Hepatocyte (in vitro differentiated cells): ENCODE measurements around the gene GDF15. TPM values are rescaled to one million over a fixed set of nuclear protein-coding genes. Genes with fewer than 3 reads are reported as not detected.
A peak's percentile ranks its signal among the peaks of the same experiment; 100 is the strongest.

Experiments used
- DNase-seq: peaks from one replicate; pipeline ENCODE4 v3.0.0-alpha.2; 2016; ENCODE audit warnings: low spot score
- H2AFZ ChIP-seq: fragments of 200-600 bp; sonication (generic); 2 replicates; pipeline ENCODE4 v1.6.0; 2016; ENCODE audit warnings: antibody characterized with exemption, mild to moderate bottlenecking
- H3K27ac ChIP-seq: fragments of 200-600 bp; sonication (generic); 2 replicates; pipeline ENCODE4 v1.5.1; 2016; ENCODE audit warnings: mild to moderate bottlenecking
- H3K27me3 ChIP-seq: fragments of 200-600 bp; sonication (generic); 2 replicates; pipeline ENCODE4 v1.6.1; 2016
- H3K36me3 ChIP-seq: fragments of 200-600 bp; sonication (generic); replicated peaks from 2 replicates; pipeline ENCODE4 v1.5.1; 2016; ENCODE audit warnings: low read depth; ENCODE audit not compliant: insufficient read depth
- H3K4me1 ChIP-seq: fragments of 200-600 bp; sonication (generic); 2 replicates; pipeline ENCODE4 v1.5.1; 2016; ENCODE audit warnings: mild to moderate bottlenecking, moderate library complexity; ENCODE audit not compliant: insufficient read depth
- H3K4me2 ChIP-seq: fragments of 200-600 bp; sonication (generic); 2 replicates; pipeline ENCODE4 v1.6.0; 2016
- H3K4me3 ChIP-seq: fragments of 200-600 bp; sonication (generic); 2 replicates; pipeline ENCODE4 v1.5.1; 2016; ENCODE audit warnings: mild to moderate bottlenecking
- H3K79me2 ChIP-seq: fragments of 200-600 bp; sonication (generic); 2 replicates; pipeline ENCODE4 v1.6.0; 2017; ENCODE audit warnings: mild to moderate bottlenecking
- H3K9me2 ChIP-seq: fragments of 200-600 bp; sonication (generic); replicated peaks from 2 replicates; pipeline ENCODE4 v1.6.0; 2017; ENCODE audit warnings: mild to moderate bottlenecking; ENCODE audit not compliant: insufficient read depth
- H3K9me3 ChIP-seq: fragments of 200-600 bp; sonication (generic); 2 replicates; pipeline ENCODE4 v1.5.1; 2016; ENCODE audit warnings: low read depth, mild to moderate bottlenecking
- H4K20me1 ChIP-seq: fragments of 200-600 bp; sonication (generic); 2 replicates; pipeline ENCODE4 v1.6.0; 2016; ENCODE audit warnings: mild to moderate bottlenecking; ENCODE audit not compliant: insufficient read depth, poor library complexity, severe bottlenecking
- CTCF ChIP-seq: fragments of 200-600 bp; sonication (generic); IDR thresholded peaks from 2 replicates; pipeline ENCODE4 v1.5.1; 2016; ENCODE audit warnings: antibody characterized with exemption, mild to moderate bottlenecking; ENCODE audit not compliant: poor library complexity
- EZH2 ChIP-seq: fragments of 200-600 bp; sonication (generic); IDR thresholded peaks from 2 replicates; pipeline ENCODE4 v1.6.1; 2016; ENCODE audit warnings: antibody characterized with exemption, mild to moderate bottlenecking, borderline replicate concordance
- EZH2phosphoT487 ChIP-seq: fragments of 200-600 bp; sonication (generic); IDR thresholded peaks from one replicate; pipeline ENCODE4 v1.6.1; 2018; ENCODE audit warnings: antibody characterized with exemption, mild to moderate bottlenecking, low read depth, moderate library complexity; ENCODE audit not compliant: unreplicated experiment, severe bottlenecking
- WGBS: methylation state at CpG from one replicate; pipeline ENCODE4 v1.1.6; 2016; ENCODE audit warnings: low lambda C conversion rate; ENCODE audit errors: missing lambda C conversion rate; 5-methylcytosine and 5-hydroxymethylcytosine counted together
- polyA plus RNA-seq: library from polyadenylated mRNA; unstranded; fragments of >200 nt; fragmentation: Nextera tagmentation; extraction: Ambion mirVana; gene quantifications from 2 replicates; pipeline ENCODE4 v1.2.1, GENCODE V29; 2016
- total RNA-seq: library from RNA; depleted of rRNA; stranded (reverse); fragments of >200 nt; gene quantifications from 2 replicates; pipeline ENCODE4 v1.2.3, GENCODE V29; 2014

GDF15 gene
- total and polyA plus RNA-seq, 2 experiments from 2014 or later = 123 to 175 TPM

- Histone ChIP-seq H3K36me3 (no peaks in the 10 kb centered on the region), H3K4me1 (peaks cover 53% of the 10 kb centered on the region), H3K9me2 (no peaks in the 10 kb centered on the region), H4K20me1 (peaks cover 11% of the 10 kb centered on the region), H3K27ac (peak overlapping the region; percentile 99), H3K27me3 (no peaks in the 10 kb centered on the region), H3K4me2 (peak overlapping the region; percentile 91), H3K4me3 (peak overlapping the region; percentile 32), H3K79me2 (peaks cover 25% of the 10 kb centered on the region), H2AFZ (peak overlapping the region; percentile 70), H3K9me3 (no peaks in the 10 kb centered on the region)
- TF ChIP-seq CTCF (no peak), EZH2phosphoT487 (no peak), EZH2 (no peak)
- 5% methylated on average over 29 of the region's 44 CpGs for WGBS
- DNase-seq = peak; percentile 94
Measured at GRCh38 chr19:18416778-18417249, 30.9 kb downstream of the GDF15 start.

- H2AFZ ChIP-seq = peak overlapping the region; percentile 70
- WGBS = 2% methylated on average over 22 of the region's 53 CpGs
- H3K4me2 ChIP-seq = peak overlapping the region; percentile 91
- peaks cover 32% of the 10 kb centered on the region for H3K79me2 ChIP-seq
- no peaks in the 10 kb centered on the region for H3K9me2 ChIP-seq
- peak overlapping the region; percentile 99 for H3K27ac ChIP-seq
- no peaks in the 10 kb centered on the region for H3K36me3 ChIP-seq
- H4K20me1 ChIP-seq = peaks cover 15% of the 10 kb centered on the region
- peak; percentile 92 for DNase-seq
- H3K9me3 ChIP-seq = no peaks in the 10 kb centered on the region
- peak overlapping the region; percentile 32 for H3K4me3 ChIP-seq
- peaks cover 53% of the 10 kb centered on the region for H3K4me1 ChIP-seq
- no peaks in the 10 kb centered on the region for H3K27me3 ChIP-seq
- no peak for TF ChIP-seq EZH2
- TF ChIP-seq EZH2phosphoT487 = no peak
- TF ChIP-seq CTCF = no peak
Measured at GRCh38 chr19:18417250-18418028, 31.5 kb downstream of the GDF15 start.

GRCh38 chr19:18418029-18418482 lies 32.1 kb downstream of the GDF15 start:
- Histone ChIP-seq H3K4me3 (no peak overlapping the region), H3K9me2 (no peaks in the 10 kb centered on the region), H2AFZ (peak overlapping the region; percentile 70), H3K27ac (peak overlapping the region; percentile 99), H3K9me3 (no peaks in the 10 kb centered on the region), H3K4me1 (peaks cover 53% of the 10 kb centered on the region), H4K20me1 (peaks cover 20% of the 10 kb centered on the region), H3K79me2 (peaks cover 38% of the 10 kb centered on the region), H3K36me3 (no peaks in the 10 kb centered on the region), H3K4me2 (peak overlapping the region; percentile 91), H3K27me3 (no peaks in the 10 kb centered on the region)
- WGBS = 20% methylated on average over 27 of the region's 30 CpGs
- DNase-seq = no peak
- TF ChIP-seq CTCF = no peak
- no peak for TF ChIP-seq EZH2
- TF ChIP-seq EZH2phosphoT487 = no peak
